IPS-15b (cell line): ENCODE measurements around the gene MLNR.

ENCODE experiments used
- H3K27me3 ChIP-seq: one replicate; pipeline ENCODE4 v1.6.1; 2013; ENCODE audit warnings: low read length; ENCODE audit not compliant: control insufficient read depth, insufficient read depth
- H3K36me3 ChIP-seq: one replicate; pipeline ENCODE4 v1.6.1; 2013; ENCODE audit warnings: low read length; ENCODE audit not compliant: control insufficient read depth, insufficient read depth
- H3K4me1 ChIP-seq: one replicate; pipeline ENCODE4 v1.6.1; 2013; ENCODE audit warnings: mild to moderate bottlenecking, low read length; ENCODE audit not compliant: control insufficient read depth, insufficient read depth
- H3K4me3 ChIP-seq: one replicate; pipeline ENCODE4 v1.5.1; 2013; ENCODE audit warnings: low read depth, low read length
- H3K9ac ChIP-seq: one replicate; pipeline ENCODE4 v1.6.1; 2013; ENCODE audit warnings: low read depth, mild to moderate bottlenecking, low read length
- H3K9me3 ChIP-seq: one replicate; pipeline ENCODE4 v1.6.1; 2013; ENCODE audit warnings: mild to moderate bottlenecking, low read length; ENCODE audit not compliant: control insufficient read depth, insufficient read depth

Gene MLNR

GRCh38 chr13:49235856-49236431, 15.8 kb downstream of the MLNR start:
- H3K36me3 ChIP-seq = no peaks in the 10 kb centered on the region
- H3K4me1 ChIP-seq = no peaks in the 10 kb centered on the region
- H3K4me3 ChIP-seq = no peak overlapping the region
- no peak overlapping the region for H3K9ac ChIP-seq
- H3K9me3 ChIP-seq = no peaks in the 10 kb centered on the region
- no peaks in the 10 kb centered on the region for H3K27me3 ChIP-seq

GRCh38 chr13:49238621-49239020, 18.5 kb downstream of the MLNR start:
- H3K9me3 ChIP-seq = no peaks in the 10 kb centered on the region
- H3K4me3 ChIP-seq = no peak overlapping the region
- H3K9ac ChIP-seq = no peak overlapping the region
- H3K36me3 ChIP-seq = no peaks in the 10 kb centered on the region
- H3K4me1 ChIP-seq = no peaks in the 10 kb centered on the region
- H3K27me3 ChIP-seq = no peaks in the 10 kb centered on the region

- Histone ChIP-seq H3K4me3 (no peak overlapping the region), H3K9ac (no peak overlapping the region), H3K36me3 (no peaks in the 10 kb centered on the region), H3K9me3 (no peaks in the 10 kb centered on the region), H3K4me1 (no peaks in the 10 kb centered on the region), H3K27me3 (no peaks in the 10 kb centered on the region)
Observed at GRCh38 chr13:49240017-49240416, 19.9 kb downstream of the MLNR start.

- Histone ChIP-seq H3K4me1 (no peaks in the 10 kb centered on the region), H3K27me3 (no peaks in the 10 kb centered on the region), H3K36me3 (no peaks in the 10 kb centered on the region), H3K9me3 (no peaks in the 10 kb centered on the region), H3K4me3 (no peak overlapping the region), H3K9ac (no peak overlapping the region)
Observed at GRCh38 chr13:49241296-49241695, 21.2 kb downstream of the MLNR start.

GRCh38 chr13:49245101-49245500, 25.0 kb downstream of the MLNR start:
- no peak overlapping the region for H3K9ac ChIP-seq
- no peaks in the 10 kb centered on the region for H3K4me1 ChIP-seq
- no peaks in the 10 kb centered on the region for H3K9me3 ChIP-seq
- H3K27me3 ChIP-seq = no peaks in the 10 kb centered on the region
- H3K4me3 ChIP-seq = no peak overlapping the region
- H3K36me3 ChIP-seq = no peaks in the 10 kb centered on the region

- Histone ChIP-seq H3K27me3 (no peaks in the 10 kb centered on the region), H3K9me3 (no peaks in the 10 kb centered on the region), H3K9ac (peak overlapping the region; percentile 70), H3K4me1 (no peaks in the 10 kb centered on the region), H3K36me3 (no peaks in the 10 kb centered on the region), H3K4me3 (peak overlapping the region; percentile 99)
Observed at GRCh38 chr13:49246850-49247642, 26.9 kb downstream of the MLNR start.

GRCh38 chr13:49247643-49248621, 27.8 kb downstream of the MLNR start, which contains the start of gene CDADC1:
TSS of gene CDADC1 (plus strand) at chr13:49247925. CDS start at chr13:49248038, 113 bp downstream.
- Histone ChIP-seq H3K27me3 (no peaks in the 10 kb centered on the region), H3K9me3 (no peaks in the 10 kb centered on the region), H3K4me3 (peak within 1 kb of the TSS; percentile 99), H3K9ac (peak within 1 kb of the TSS; percentile 70), H3K4me1 (no peaks in the 10 kb centered on the region), H3K36me3 (no peaks in the 10 kb centered on the region)

GRCh38 chr13:49248622-49249002, 28.5 kb downstream of the MLNR start:
- no peaks in the 10 kb centered on the region for H3K4me1 ChIP-seq

GRCh38 chr13:49251326-49251725, 31.2 kb downstream of the MLNR start:
- Histone ChIP-seq H3K4me3 (no peak overlapping the region), H3K4me1 (no peaks in the 10 kb centered on the region), H3K36me3 (peaks cover 3% of the 10 kb centered on the region), H3K27me3 (no peaks in the 10 kb centered on the region), H3K9ac (no peak overlapping the region), H3K9me3 (no peaks in the 10 kb centered on the region)

More at GRCh38 chr13:49248622-49249002, 28.5 kb downstream of the MLNR start:
- Histone ChIP-seq H3K9ac (no peak overlapping the region), H3K4me3 (peak overlapping the region; percentile 99), H3K9me3 (no peaks in the 10 kb centered on the region), H3K27me3 (no peaks in the 10 kb centered on the region), H3K36me3 (no peaks in the 10 kb centered on the region)

- Histone ChIP-seq H3K9me3 (no peaks in the 10 kb centered on the region), H3K4me1 (no peaks in the 10 kb centered on the region), H3K9ac (no peak overlapping the region), H3K4me3 (no peak overlapping the region), H3K27me3 (no peaks in the 10 kb centered on the region), H3K36me3 (peaks cover 3% of the 10 kb centered on the region)
Observed at GRCh38 chr13:49253310-49253709, 33.2 kb downstream of the MLNR start.

GRCh38 chr13:49254007-49254406, 33.9 kb downstream of the MLNR start:
- H3K9ac ChIP-seq = no peak overlapping the region
- no peaks in the 10 kb centered on the region for H3K9me3 ChIP-seq
- peaks cover 3% of the 10 kb centered on the region for H3K36me3 ChIP-seq
- no peaks in the 10 kb centered on the region for H3K27me3 ChIP-seq
- no peak overlapping the region for H3K4me3 ChIP-seq
- no peaks in the 10 kb centered on the region for H3K4me1 ChIP-seq
